GM12878 (cell line): Measurements from ENCODE around the gene DUS2. TPM values are rescaled to one million over a fixed set of nuclear protein-coding genes. Genes with fewer than 3 reads are reported as not detected.

ENCODE experiments used
- ATAC-seq: fragments of 200-7000 bp; cut with Tn5 transposase; 3 replicates; pipeline ENCODE4 v1.9.1; 2020; ENCODE audit warnings: mild to moderate bottlenecking, moderate library complexity
- BruUV-seq: library from RNA; stranded (reverse); fragments of 400-500 nt; replicated peaks from 2 replicates; lab custom pipeline; 2021; lab: Mats Ljungman, UMichigan
- CTCF ChIA-PET: fragments of 300-600 bp; sonication (Branson Sonifier 250); formaldehyde crosslinking; extraction: SDS; loops from one replicate; lab custom pipeline; 2021; ENCODE audit warnings: inconsistent platforms; lab: Yijun Ruan, JAX
- POLR2A ChIA-PET: fragments of 350-600 bp; formaldehyde crosslinking; extraction: SDS; loops from one replicate; lab custom pipeline; 2021; ENCODE audit warnings: inconsistent platforms; lab: Charles Lee
- RAD21 ChIA-PET: fragments of 300-600 bp; sonication (Branson Sonifier 250); formaldehyde crosslinking; loops from one replicate; lab custom pipeline; 2023; ENCODE audit warnings: antibody characterized with exemption; ENCODE audit not compliant: unreplicated experiment; lab: Charles Lee
- SMC1A ChIA-PET: fragments of 300-600 bp; sonication (Branson Sonifier 250); formaldehyde crosslinking; loops from one replicate; lab custom pipeline; 2023; ENCODE audit not compliant: unreplicated experiment, uncharacterized antibody; lab: Charles Lee
- DNase-seq: peaks from one replicate; pipeline ENCODE4 v3.0.0-alpha.2; 2011; ENCODE audit warnings: low read depth, low spot score
- FAIRE-seq: peaks from 3 replicates; lab custom pipeline; 2011; peaks lifted over from hg19 to GRCh38; lab: Jason Lieb, UNC
- H2AFZ ChIP-seq: 2 replicates; pipeline ENCODE4 v1.6.0; 2011; ENCODE audit warnings: low read depth, low read length, control low read depth; ENCODE audit not compliant: control insufficient read depth
- H3K27ac ChIP-seq: 2 replicates; pipeline ENCODE4 v1.5.1; 2011; ENCODE audit warnings: control low read depth; ENCODE audit not compliant: control insufficient read depth, insufficient read depth
- H3K27me3 ChIP-seq, 2 experiments: replicated peaks in 1 of 2; 2 replicates each; pipeline versions ENCODE4 v1.6.0 to v1.6.1; 2011; ENCODE audit warnings: low read length in 1 of 2; ENCODE audit not compliant: control insufficient read depth in 2 of 2, insufficient read depth in 2 of 2
- H3K36me3 ChIP-seq, 2 experiments: 2 replicates each; pipeline ENCODE4 v1.5.1; 2011; ENCODE audit warnings: low read length in 1 of 2; ENCODE audit not compliant: control insufficient read depth in 2 of 2, insufficient read depth in 2 of 2
- H3K4me1 ChIP-seq: 2 replicates; pipeline ENCODE4 v1.6.1; 2011; ENCODE audit warnings: mild to moderate bottlenecking, low read length, moderate library complexity, mixed read lengths; ENCODE audit not compliant: control insufficient read depth, insufficient read depth
- H3K4me2 ChIP-seq: 2 replicates; pipeline ENCODE4 v1.6.0; 2011; ENCODE audit warnings: control low read depth; ENCODE audit not compliant: control insufficient read depth, insufficient read depth
- H3K4me3 ChIP-seq: fragments of 200-600 bp; sonication (generic); 2 replicates; pipeline ENCODE4 v1.5.1; 2016
- H3K79me2 ChIP-seq: 2 replicates; pipeline ENCODE4 v1.6.0; 2011; ENCODE audit warnings: low read length; ENCODE audit not compliant: control insufficient read depth, insufficient read depth
- H3K9ac ChIP-seq: 2 replicates; pipeline ENCODE4 v1.8.0; 2011; ENCODE audit warnings: low read length, control low read depth, mixed read lengths; ENCODE audit not compliant: control insufficient read depth, insufficient read depth
- H3K9me3 ChIP-seq: replicated peaks from 3 replicates; pipeline ENCODE4 v1.5.1; 2011; ENCODE audit warnings: mild to moderate bottlenecking, low read length; ENCODE audit not compliant: control insufficient read depth, insufficient read depth
- H4K20me1 ChIP-seq: 2 replicates; pipeline ENCODE4 v1.6.0; 2011; ENCODE audit not compliant: control insufficient read depth, insufficient read depth
- BCL11A ChIP-seq: IDR thresholded peaks from 2 replicates; pipeline ENCODE4 v1.6.1; 2011; ENCODE audit warnings: low read depth, low read length
- BHLHE40 ChIP-seq, 2 experiments: fragments of 450-650 bp in 1 of 2; IDR thresholded peaks; 2 replicates each; pipeline ENCODE4 v1.6.1; 2011 to 2017; ENCODE audit warnings: low read depth in 2 of 2, borderline replicate concordance in 1 of 2, improper control_type of control experiment in 1 of 2, low read length in 1 of 2, mild to moderate bottlenecking in 1 of 2
- DPF2 ChIP-seq: fragments of 450-650 bp; IDR thresholded peaks from 2 replicates; pipeline ENCODE4 v1.6.1; 2017; ENCODE audit warnings: mild to moderate bottlenecking
- EP300 ChIP-seq, 2 experiments: fragments of 150-350 bp in 1 of 2; IDR thresholded peaks; 2 replicates each; pipeline ENCODE4 v1.6.1; 2011 to 2012; ENCODE audit warnings: low read depth in 2 of 2, low read length in 2 of 2, borderline replicate concordance in 1 of 2, improper control_type of control experiment in 1 of 2, inconsistent platforms in 1 of 2; ENCODE audit not compliant: control insufficient read depth in 1 of 2
- MTA2 ChIP-seq: fragments of 450-650 bp; IDR thresholded peaks from 2 replicates; pipeline ENCODE4 v1.6.1; 2016; ENCODE audit warnings: low read depth, mild to moderate bottlenecking, moderate library complexity
- MTA3 ChIP-seq: IDR thresholded peaks from 2 replicates; pipeline ENCODE4 v1.6.1; 2012; ENCODE audit warnings: low read length, inconsistent platforms, borderline replicate concordance
- NBN ChIP-seq: fragments of 450-650 bp; IDR thresholded peaks from 2 replicates; pipeline ENCODE4 v1.6.1; 2016
- RAD51 ChIP-seq: fragments of 450-650 bp; IDR thresholded peaks from 2 replicates; pipeline ENCODE4 v1.6.1; 2016; ENCODE audit warnings: moderate library complexity, mild to moderate bottlenecking, inconsistent platforms
- RELA ChIP-seq: fragments of 450-650 bp; IDR thresholded peaks from 2 replicates; pipeline ENCODE4 v1.8.0; 2014; ENCODE audit warnings: borderline replicate concordance; ENCODE audit not compliant: partially characterized antibody
- SPI1 ChIP-seq: IDR thresholded peaks from 2 replicates; pipeline ENCODE4 v1.6.1; 2011; ENCODE audit warnings: low read depth, mild to moderate bottlenecking, low read length, moderate library complexity, borderline replicate concordance; ENCODE audit not compliant: insufficient read depth
- SREBF2 ChIP-seq: IDR thresholded peaks from 2 replicates; pipeline ENCODE4 v1.6.1; 2012; ENCODE audit warnings: mild to moderate bottlenecking, low read length
- TARDBP ChIP-seq: IDR thresholded peaks from 2 replicates; pipeline ENCODE4 v1.6.1; 2016; ENCODE audit warnings: borderline replicate concordance
- TCF7 ChIP-seq: IDR thresholded peaks from 2 replicates; pipeline ENCODE4 v1.6.1; 2014; ENCODE audit warnings: antibody characterized with exemption, borderline replicate concordance
- WGBS: methylation state at CpG from one replicate; pipeline ENCODE4 v1.1.6; 2016; ENCODE audit warnings: low lambda C conversion rate; ENCODE audit not compliant: insufficient replicate concordance, insufficient coverage; ENCODE audit errors: missing lambda C conversion rate; 5-methylcytosine and 5-hydroxymethylcytosine counted together
- in situ Hi-C: fragments of 300-500 bp; cut with MboI; formaldehyde crosslinking; loops from 9 replicates; pipeline ENCODE4 v1.14.3; 2018; ENCODE audit warnings: mixed read lengths
- intact Hi-C: fragments of 100-400 bp; cut with micrococcal nuclease; formaldehyde crosslinking; loops from one replicate; pipeline ENCODE4 v1.14.2; 2022; ENCODE audit not compliant: unreplicated experiment
- polyA plus RNA-seq, 11 experiments: library from polyadenylated mRNA; depleted of rRNA in 4 of 11; unstranded in 6 of 11; stranded (reverse) in 5 of 11; fragments of >200 nt; fragmentation: Nextera tagmentation in 4 of 11; fragmentation: Illumina TruSeq in 1 of 11; extraction: Ambion mirVana in 4 of 11; extraction: Trizol in 1 of 11; gene quantifications; 1 replicate in 1 of 11; 2 replicates in 10 of 11; pipeline versions ENCODE4 v1.2.1 to v1.2.3, GENCODE V29; 2011 to 2016; ENCODE audit warnings: inconsistent platforms in 2 of 11, missing spikeins in 2 of 11, low read depth in 1 of 11
- total RNA-seq, 4 experiments: library from RNA; depleted of rRNA in 3 of 4; stranded (reverse); fragments of >200 nt in 3 of 4; fragmentation: Illumina TruSeq in 1 of 4; extraction: Trizol in 1 of 4; gene quantifications; 2 replicates each; pipeline versions ENCODE4 v1.2.1 to v1.2.3, GENCODE V29; 2013 to 2021

Gene DUS2
- total and polyA plus RNA-seq, 10 of the 15 experiments (the other 5 are each of a cell fraction or from before 2014, with no cell fraction given) = 4.8 to 32.3 (median 25.5) TPM

- RAD21 ChIA-PET = no interaction called here
- ATAC-seq = no peak
- no peak overlapping the region for H3K9ac ChIP-seq
- in situ Hi-C loops = no loop called here
- no peak overlapping the region for H3K27ac ChIP-seq
- H3K4me2 ChIP-seq = no peak overlapping the region
- no peaks in the 10 kb centered on the region for H4K20me1 ChIP-seq
- BruUV-seq = no TSS peak
- peaks cover 24% of the 10 kb centered on the region for H3K4me1 ChIP-seq
- no peak overlapping the region for H2AFZ ChIP-seq
- TF ChIP-seq MTA3 (no peak), TCF7 (no peak), NBN (no peak), MTA2 (no peak), BHLHE40 (IDR thresholded peaks at IDR 0.05; ENCODE audit: borderline replicate concordance in 1 of 2, low read depth in 2 of 2, low read length in 1 of 2) (no peak), DPF2 (no peak), SREBF2 (no peak), SPI1 (no peak), BCL11A (no peak), RELA (no peak), TARDBP (no peak), RAD51 (no peak), EP300 (IDR thresholded peaks at IDR 0.05; ENCODE audit: borderline replicate concordance in 1 of 2, control insufficient read depth in 1 of 2, low read depth in 2 of 2, low read length in 2 of 2) (no peak)
- no peak for FAIRE-seq
- POLR2A ChIA-PET = interaction anchor here (0.8 to 0.9 kb wide), 2 partner anchors 11 to 13 kb away, joined by 3 read pairs; no protein-coding TSS in a partner anchor
- CTCF ChIA-PET = interaction anchor here (1.1 kb wide), 1 partner anchor 46 kb away, joined by 4 read pairs; no protein-coding TSS in a partner anchor
- WGBS = 94% methylated on average over 38 of the region's 49 CpGs
- H3K79me2 ChIP-seq = no peaks in the 10 kb centered on the region
- DNase-seq = no peak
- intact Hi-C loops = no loop called here
- SMC1A ChIA-PET = interaction anchor here (1.4 kb wide), 1 partner anchor 17 kb away, joined by 3 read pairs; no protein-coding TSS in a partner anchor
- no peaks in the 10 kb centered on the region for H3K9me3 ChIP-seq
- no peaks in the 10 kb centered on the region for H3K36me3 ChIP-seq
- no peaks in the 10 kb centered on the region for H3K27me3 ChIP-seq
- no peak overlapping the region for H3K4me3 ChIP-seq
These were observed 40.9 kb upstream of the DUS2 start for GRCh38 chr16:67982011-67982696.
